HG03064 (cell line): ENCODE results near the gene PDCD4.

Experiments
- ATAC-seq: cut with Tn5 transposase; IDR thresholded peaks from one replicate; pipeline ENCODE4 v1.9.1; 2021; ENCODE audit warnings: low read depth; ENCODE audit not compliant: unreplicated experiment

PDCD4 gene

DNA sequence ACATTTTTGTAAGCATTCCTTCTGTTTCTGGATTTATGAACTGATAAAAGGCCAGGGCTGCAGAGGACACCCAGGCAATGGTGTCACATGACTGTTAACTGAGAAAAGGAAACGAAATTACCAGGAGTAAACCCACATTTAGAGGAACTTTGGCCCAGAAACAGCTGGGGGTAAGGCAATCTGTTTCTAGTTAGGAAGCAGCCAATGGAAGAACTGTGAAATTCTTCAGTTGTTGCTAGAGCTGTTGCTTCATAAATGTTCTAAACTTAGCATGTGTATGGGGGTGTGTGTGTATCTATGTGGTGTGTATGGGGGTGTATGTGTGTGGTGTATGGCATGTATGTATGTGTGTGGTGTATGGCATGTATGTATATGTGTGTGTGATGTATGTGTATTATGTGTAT lies 11.8 kb upstream of the PDCD4 start:
- no peak for ATAC-seq

DNA sequence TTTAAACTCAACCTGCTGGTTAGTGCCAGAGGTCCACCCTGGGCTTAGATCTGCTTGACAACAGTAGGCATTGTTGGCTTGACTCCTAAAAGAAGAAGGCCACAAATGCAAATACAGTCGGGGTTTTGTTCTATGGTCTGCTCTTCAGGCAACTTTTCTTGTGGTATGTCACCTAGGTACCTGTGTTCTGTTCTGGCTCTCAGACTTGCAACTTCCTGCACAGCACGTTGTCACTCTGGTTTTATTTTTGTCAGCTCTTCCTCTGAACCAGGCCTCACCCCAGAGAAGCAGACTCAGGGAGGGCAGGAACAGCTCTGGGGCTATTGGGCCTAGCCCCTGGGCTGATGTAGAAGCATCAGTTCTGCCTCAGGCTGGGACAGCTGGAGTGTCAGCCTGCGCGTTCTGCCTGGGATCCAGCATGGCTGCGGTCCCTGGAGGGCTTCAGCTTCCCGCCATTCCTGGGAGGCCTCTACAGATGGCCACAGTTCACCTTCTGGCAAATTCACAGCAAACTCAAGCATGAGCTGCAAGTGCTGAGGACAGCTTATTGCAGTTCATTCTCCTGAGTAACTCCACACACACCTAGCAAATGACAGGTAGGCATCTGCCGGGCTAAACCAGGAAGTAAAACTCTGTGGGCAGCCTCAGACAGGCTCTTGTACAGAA lies 11.0 kb upstream of the PDCD4 start:
- peak; percentile 46 for ATAC-seq

DNA sequence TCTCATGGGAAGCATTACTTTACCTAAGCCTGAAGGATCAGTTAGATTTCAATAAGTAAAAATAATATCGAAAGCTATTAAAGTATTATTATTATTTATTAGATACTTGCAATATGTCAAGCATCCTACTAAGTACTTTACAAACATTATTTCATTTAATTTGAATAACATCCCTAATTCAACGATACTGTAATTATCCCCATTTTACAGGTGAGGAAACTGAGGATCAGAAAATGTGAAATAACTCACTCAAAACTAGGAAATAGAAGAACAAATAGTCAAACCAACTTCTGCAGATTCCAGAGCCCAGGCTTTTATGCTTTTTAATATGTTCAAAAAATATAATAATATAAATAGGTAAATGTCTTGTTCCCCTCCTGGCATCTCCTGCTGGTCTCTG lies 10.3 kb upstream of the PDCD4 start:
- ATAC-seq: no peak

- no peak for ATAC-seq
Observed at GRCh38 chr10:110861930-110862649, 9.6 kb upstream of the PDCD4 start.

DNA sequence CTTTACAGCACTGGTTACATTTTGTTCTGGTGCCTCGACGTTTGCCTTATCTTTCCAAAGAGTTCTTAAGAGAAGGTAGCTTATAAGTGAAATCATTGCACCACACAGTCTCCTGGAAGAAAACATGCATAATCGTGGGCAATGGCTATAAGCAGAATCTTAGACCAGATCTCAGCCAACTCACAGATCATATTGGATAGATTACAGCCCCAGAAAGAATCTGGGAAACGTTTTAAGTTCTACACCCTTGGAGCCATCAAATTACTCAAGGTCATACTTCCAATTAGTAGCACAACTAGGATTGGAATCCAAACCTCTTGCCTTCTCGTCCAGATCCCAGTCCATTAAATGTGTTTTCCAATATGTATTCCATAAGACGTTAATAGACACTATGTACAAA lies 8.8 kb upstream of the PDCD4 start:
- no peak for ATAC-seq

GRCh38 chr10:110863361-110863760 lies 8.4 kb upstream of the PDCD4 start:
- ATAC-seq: no peak

DNA sequence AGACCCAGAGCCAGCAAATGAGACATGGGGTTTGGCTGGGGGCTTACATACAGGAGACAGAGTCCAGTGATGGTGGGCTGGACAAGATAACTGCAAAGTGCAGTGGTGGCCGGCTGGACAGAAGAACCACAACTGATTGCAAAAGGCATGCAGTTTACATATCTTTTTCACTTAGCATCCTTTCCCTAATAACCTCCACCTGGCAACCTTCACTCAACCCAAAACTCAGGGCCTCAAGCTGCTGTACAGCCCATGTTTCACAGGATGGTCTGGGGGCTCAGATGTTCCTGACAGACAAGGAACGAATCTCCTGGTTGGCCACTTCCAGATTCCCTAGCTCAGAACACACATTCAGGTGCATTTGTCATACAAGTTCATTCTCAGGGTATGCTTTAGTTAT lies 7.8 kb upstream of the PDCD4 start:
- no peak for ATAC-seq

DNA sequence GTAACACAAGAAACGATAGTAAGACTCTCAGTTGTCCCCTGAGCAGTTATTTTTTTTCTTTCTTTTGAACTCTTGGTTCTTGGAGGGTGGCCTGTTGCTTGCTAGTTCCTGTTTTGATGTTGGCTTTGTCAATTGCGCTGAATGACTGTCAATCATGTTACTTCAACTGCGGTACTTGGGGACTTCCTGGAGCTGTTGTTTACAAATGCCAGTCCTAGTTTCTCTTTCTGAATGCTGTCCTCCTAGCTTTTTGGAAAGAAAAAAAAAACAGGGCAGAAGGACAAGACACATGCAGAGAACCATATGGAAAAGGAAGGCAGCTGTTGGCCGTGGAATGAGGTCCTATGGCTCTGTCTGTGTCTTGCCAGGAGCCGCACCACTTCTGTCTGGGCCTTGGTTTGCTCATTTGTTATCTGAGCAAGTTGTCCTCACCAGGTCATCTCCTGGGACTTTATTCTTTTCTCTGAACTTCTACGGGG lies 7.0 kb upstream of the PDCD4 start:
- ATAC-seq: peak; percentile 47

DNA sequence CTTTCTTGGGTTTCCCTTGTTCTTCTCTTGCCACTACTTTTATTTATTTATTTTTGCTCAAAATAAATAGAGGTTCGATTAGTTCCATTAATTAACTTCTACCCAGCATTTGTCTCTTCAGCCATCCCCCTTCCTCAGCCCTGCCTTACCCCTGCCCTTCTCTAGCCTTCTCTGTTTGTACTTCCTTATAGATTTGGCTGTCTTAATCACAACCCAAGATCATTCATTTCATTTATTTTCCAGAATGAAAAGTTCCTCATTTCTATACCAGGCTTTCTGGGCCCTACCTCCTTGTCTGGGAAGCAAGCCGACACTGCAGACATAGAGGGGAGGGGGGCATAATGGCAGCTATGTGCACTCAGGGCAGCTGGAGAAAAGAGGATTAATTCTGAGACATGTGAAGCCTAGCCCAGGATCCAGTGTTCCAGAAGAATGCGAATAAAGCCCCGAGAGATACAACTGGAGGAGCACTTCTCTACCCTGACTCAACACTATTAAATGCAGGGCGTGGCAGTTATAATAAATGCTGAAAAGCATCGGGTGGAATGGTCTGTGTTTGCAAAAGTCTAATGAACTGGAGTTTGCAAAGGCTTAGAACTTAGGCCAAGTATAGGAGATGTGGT lies 6.4 kb upstream of the PDCD4 start:
- ATAC-seq: no peak

DNA sequence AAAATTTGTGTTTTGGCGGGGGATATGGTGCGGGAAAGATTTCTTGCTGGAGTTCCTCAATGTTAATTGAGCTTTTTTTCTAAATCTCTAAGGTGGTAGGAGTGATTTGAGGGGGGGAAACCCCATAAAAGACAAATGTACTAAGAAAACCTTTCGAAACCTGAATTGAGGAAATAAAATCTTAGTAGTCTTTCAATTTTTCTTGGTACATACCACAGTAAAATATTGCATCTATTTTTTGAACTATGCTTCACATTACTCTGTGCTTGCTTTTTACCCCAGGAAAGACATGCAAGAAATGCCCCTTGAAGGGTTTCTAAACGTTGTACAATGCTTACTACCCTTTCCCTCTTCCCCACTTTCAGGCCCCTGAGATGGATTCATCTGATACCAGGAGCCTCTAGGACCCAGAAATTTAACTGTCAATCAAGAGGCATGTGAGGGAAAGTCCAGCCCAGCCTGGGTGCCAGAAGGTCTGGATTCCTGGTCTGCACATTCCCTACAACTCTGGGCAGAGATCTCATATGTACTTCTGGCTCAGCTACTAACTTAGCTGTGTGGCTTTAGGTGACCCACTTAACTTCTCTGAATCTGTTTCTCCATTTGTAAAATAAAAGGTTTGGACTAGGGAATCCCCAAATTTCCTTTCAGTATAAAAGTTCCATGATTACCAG lies 5.8 kb upstream of the PDCD4 start:
- ATAC-seq: no peak

GRCh38 chr10:110867011-110867806 lies 4.5 kb upstream of the PDCD4 start:
- ATAC-seq: peak; percentile 24

DNA sequence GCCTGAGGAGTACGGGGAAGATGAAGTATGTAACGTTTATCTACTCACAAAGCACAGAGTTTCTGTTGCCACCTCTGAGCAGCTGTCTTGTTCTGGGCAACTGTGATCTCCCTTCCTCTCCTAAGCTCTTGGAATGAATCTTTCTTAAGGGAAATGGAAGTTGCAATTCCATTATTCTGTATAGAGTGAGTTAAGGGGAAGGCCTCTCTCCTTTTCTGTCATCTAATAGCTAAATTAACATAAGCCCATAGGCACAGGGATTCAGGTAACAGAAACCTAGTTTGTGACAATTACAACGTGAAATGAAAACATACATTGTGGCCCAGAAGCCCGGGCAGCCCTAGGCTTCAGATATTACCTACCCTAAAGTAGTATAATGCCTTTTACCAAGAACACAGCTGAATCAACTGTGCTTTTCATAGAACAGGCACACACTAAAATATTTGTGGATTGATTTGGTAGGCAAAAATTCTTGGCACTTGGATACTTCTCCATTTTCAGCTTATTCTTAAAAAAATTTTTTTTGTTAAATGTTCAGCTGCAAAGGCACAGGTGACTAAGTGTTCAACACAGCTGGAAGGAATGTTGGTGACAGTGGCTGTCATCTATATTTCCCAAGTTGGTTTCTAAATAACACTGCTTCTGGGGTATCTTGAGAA lies 3.8 kb upstream of the PDCD4 start:
- ATAC-seq: no peak

- no peak for ATAC-seq
Observed at GRCh38 chr10:110868981-110869380, 2.7 kb upstream of the PDCD4 start.

DNA sequence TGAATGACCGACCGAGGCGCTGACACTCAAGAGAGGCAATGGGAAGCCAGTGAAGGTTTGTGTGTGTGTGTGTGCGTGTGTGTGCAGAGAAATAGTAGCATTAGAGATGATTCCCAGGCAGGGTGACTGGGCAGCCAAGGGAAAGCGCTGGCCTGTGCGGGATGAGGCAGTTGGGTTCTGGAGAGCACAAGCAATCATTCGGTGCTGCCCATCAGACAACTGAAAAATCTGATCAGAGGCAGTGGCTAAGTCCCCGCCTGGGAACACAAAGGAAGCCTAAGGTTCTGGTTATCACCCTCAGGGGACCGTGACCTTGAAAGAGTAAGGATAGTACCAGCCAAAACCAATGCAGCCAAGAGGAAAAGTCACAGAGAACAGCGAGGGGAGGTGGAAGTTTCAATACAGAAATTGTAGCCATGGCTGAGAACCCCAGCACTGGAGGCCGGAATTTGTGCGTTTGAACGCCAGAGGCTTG lies 868 bp upstream of the PDCD4 start:
- no peak for ATAC-seq

- peak; percentile 50 for ATAC-seq
Observed at GRCh38 chr10:110872145-110872983, 636 bp downstream of the PDCD4 start.

DNA sequence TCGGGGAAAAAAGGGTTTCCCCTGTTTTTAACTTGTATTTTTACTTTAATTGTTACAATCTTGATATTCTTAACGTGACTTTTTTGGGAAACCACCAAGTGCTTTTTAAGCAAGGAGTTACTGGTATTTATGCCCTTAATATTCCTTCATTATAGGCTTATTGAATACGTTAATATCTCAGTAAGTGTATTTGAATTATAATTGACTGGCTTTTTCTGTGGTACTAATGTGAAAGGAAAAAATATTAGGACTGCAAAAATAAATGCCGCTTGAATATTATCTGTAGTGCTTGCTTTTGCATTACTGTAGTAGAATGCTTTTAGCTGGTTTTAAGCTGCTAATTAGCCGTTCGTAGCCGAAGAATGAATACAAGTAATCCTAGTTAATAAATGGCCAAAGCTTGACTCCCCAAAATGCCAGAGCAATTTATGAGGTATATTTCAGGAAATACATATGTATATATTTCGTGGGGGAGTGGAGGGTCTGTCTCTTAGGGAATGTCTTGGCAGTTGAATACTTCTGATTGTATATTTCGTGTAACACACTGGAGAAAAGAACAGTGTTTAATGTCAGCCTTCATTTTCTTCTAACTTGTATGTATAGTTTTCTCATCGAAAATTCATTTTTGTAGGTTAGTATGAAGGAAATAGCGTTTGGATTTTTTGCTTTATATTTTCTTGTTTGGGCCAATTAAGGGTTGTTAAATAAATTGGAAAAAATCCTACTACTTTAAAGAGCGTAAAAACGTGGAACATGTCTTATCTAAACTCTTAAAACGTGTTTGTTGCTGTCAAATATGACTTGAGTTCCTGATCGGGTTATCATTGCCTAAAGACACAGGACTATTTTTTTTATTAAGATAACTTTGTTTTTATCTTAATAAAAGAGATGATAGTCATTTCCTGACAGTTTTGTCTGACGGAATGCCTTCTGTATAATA lies 1.5 kb downstream of the PDCD4 start:
- ATAC-seq: no peak

DNA sequence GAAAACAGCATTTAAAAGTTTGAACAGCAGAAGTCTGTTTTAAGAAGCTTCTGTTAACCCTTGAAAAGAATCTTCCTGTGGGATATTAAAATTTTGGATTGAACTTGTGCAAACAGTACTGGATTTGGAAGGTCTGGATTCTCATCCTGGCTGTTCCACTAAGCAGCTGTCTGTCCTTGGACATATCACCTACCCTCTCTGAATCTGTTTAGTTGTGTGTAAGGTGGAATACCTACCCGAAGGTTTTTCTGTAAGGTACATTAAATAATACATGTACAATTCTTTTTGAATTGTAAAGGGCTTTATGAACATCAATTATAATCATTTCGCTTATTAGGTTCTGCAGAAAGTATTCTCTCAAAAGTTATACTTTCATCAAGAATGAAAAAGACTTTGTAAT lies 2.2 kb downstream of the PDCD4 start:
- no peak for ATAC-seq

GRCh38 chr10:110876000-110876399 lies 4.3 kb downstream of the PDCD4 start:
- ATAC-seq: no peak
